ENCODE results near the gene ANKRD40.
A peak's percentile ranks its signal among the peaks of the same experiment; 100 is the strongest.

Gene ANKRD40

DNA sequence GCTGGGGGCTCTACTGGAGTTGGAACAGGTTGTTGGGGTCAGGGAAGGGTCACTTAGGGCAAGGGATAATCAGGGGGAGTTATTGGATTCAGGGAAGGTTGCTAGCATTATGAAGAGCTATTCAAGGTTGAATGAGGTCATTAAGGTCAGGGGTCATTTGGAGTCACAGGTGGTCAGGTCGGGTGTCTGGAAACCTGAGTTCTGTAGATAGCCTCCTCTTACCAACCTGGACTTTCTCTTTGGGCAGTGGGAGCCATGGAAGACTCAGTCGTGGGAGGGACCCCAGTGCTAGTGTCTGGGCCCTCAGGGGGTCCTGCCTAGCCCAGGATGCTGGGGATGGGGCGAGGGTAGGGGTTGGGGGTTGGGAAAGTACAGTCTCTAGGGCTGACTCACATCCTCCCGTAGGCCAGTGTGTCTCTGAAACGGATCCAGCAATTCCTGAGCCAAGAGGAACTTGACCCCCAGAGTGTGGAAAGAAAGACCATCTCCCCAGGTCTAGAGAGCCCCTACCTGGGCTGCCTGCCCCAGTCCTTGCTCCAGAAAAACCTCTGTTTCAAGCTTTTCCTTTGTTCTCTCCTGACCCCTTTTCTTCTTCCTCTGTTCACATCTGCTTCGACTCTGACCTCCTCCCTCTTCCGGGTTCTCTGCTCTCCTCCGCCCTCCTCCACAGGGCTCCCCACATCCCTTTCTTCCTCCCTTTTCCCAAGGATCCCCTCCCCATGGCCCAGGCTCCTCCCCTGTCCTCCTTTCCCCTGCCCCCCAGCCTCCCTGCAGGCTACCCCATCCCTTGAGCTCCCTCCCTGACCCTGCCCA is 39.5 kb downstream of the ANKRD40 start:
- DNase-seq, result no peak

DNA sequence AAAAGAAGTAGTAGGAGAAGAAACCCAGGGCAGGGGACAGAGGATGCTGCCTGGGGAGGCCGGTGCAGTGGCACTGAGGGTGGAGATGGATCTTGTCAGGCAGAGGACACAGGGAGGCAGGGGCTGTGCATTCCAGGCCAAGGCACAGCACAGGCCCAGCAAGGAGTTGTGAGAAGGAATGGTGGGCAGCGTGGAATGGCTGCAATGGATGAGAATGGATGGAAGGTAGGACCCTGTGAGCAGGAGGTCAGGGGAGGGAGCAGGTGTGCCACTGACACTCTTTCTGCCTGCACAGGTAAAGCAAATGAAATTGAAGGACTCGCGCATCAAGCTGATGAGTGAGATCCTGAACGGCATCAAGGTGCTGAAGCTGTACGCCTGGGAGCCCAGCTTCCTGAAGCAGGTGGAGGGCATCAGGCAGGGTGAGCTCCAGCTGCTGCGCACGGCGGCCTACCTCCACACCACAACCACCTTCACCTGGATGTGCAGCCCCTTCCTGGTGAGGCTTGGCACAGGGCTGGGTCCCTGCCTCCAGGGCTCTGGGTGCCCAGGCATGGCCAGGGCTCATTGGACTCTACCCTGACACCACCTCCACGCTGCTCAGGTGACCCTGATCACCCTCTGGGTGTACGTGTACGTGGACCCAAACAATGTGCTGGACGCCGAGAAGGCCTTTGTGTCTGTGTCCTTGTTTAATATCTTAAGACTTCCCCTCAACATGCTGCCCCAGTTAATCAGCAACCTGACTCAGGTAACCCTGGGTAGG is 40.3 kb downstream of the ANKRD40 start:
- no peak for DNase-seq

DNA sequence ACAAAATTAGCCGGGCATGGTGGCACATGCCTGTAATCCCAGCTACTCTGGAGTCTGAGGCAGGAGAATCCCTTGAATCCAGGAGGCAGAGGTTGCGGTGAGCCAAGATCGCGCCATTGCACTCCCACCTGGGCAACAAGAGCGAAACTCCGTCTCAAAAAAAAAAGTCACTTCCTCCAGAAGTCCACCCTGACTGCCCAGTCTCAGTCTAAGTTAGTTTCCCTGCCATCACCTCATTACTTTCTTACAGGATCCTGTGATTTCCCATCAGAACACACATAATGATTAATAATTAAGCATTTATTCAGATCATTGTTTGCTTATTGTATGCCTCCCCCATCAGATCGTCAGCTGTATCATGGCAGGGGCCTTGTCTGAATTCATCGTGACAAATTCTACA is 41.4 kb downstream of the ANKRD40 start:
- no peak for DNase-seq

DNA sequence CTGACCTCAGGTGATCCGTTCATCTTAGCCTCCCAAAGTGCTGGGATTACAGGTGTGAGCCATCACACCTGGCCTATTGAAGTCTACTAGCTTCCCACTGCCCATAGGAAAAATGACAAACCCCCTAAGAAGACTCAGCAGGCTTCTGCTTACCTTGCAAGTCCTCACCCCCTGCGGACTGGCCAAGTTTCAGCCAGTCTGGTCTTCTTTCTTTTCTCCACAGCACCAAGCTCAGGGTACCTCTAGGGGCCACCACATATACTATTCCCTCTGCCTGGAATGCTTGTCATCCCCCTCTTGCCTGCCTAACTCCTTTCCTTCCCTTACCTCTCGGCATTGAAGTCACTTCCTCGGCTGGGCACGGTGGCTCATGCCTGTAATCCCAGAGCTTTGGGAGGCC is 41.9 kb downstream of the ANKRD40 start:
- DNase-seq, result no peak

DNA sequence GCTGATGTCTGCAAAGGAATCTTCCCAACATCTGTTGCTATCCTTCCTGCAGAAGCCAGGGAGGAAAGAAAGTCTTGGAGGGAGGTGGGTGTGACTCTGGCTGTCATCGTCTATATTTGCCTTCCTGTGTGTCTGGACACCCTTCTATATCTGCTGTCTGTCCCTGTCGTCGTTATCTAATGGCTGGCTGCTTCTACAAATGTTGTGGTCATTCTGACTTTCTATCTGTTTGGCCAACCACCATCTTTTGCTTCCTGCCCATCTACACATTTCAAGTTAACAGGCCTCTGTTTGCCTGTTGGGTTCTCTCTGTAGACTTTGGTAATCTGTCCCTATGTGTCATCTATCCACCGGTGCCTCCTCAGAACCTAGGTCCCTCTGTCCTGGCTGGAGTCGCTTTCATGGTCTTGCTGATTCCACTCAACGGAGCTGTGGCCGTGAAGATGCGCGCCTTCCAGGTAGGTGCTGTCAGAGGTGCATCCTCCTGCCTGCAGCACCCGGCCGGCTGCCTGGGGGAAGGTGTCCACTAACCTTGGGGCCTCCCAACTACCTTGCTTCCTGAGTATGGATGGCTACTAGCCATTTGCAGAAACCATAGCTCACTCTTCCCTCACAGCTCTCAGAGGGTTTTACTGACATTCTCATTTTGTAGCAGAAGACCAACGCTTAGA is 42.8 kb downstream of the ANKRD40 start:
- no peak for DNase-seq

DNA sequence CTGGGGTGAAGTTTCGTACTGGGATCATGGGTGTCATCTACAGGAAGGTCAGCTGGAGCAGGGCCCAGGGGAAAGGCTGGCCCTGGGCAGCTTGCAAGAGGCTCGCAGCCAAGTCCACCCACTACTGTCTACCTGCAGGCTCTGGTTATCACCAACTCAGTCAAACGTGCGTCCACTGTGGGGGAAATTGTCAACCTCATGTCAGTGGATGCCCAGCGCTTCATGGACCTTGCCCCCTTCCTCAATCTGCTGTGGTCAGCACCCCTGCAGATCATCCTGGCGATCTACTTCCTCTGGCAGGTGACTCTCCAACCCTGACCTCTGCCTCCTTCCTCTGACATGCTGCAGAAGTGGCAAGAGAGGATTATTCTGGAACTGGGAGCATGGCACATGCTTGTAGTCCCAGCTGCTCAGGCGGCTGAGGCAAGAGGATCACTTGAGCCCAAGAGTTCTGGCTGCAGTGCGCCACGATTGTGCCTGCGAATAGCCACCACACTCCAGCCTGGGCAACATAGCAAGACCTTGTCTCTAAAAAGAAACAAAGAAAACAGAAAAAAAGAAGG is 43.8 kb downstream of the ANKRD40 start:
- DNase-seq, result no peak

DNA sequence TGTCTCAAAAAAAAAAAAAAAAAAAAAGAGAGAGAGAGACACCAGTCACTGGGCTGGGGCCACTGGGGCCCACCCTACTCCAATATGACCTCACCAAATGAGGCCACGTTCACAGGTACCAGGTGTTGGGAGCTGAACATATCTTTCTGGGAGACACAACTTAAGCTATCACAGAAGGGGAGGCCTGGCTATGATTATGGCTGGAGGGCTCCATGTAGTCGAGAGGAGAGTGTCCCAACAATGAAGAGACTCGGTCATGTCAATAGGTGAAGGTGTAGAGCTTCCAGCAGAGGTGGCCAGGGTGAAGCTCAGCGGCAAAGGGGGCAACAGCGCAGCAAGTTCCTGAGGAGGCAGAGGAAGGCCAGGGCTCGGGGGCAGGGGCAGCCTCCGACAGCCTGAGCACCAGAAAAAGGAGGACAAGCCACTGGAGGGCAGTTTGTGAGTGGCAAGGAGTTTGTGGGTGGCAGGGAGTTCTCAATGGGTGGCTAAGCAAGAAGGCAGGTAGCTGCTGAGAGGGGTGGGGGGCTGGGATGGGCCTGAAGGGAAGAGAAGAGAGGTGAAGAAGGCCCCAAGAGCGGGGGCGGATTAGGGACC is 45.0 kb downstream of the ANKRD40 start:
- DNase-seq, result no peak

DNA sequence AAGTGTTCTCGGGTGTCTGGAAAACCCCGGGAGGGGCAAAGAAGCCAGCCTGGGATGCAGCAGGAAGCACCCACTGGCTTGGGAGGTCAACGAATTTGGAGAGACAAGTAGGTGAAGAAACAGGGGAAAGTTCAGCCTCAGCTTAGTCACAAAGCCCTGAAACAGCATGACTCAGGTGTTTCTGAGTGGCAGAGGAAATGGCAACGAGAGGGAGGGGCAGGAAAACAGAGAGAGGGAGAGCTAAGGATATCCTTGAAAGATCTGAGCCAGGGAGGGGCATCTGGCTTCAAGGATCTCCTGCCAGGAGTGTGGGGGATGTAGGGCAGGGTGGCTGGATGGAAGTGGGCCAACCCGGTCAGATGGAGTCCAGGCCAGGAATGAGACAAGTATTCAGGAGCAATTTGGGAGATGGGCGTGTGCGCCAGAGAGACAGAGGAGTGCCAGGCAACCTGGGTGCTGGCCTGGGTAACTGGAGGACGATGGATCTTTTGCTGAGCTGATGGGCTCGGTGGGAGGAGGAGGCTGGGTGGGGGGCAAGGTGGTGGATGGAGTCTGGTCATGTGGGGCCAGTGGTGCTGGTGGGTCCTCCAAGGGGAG is 45.8 kb downstream of the ANKRD40 start:
- no peak for DNase-seq

DNA sequence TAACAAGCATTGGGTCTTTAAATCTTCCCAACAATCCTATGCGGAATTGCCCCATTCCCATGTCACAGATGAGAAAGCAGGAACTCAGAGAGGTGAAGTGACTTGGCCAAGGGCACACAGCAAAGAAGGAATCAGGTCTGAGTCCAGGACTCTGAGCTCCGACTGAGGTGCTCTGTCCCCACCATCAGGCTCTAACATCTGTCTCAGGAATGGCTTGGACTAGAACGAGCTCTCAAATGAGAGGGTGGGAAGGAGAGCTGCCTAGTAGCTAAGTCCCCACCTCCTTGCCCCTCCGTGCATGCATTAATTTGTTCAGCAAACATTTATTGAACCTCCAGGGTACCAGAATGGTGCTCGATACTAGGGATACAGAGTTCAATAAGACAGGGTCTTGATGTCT is 46.4 kb downstream of the ANKRD40 start:
- no peak for DNase-seq

DNA sequence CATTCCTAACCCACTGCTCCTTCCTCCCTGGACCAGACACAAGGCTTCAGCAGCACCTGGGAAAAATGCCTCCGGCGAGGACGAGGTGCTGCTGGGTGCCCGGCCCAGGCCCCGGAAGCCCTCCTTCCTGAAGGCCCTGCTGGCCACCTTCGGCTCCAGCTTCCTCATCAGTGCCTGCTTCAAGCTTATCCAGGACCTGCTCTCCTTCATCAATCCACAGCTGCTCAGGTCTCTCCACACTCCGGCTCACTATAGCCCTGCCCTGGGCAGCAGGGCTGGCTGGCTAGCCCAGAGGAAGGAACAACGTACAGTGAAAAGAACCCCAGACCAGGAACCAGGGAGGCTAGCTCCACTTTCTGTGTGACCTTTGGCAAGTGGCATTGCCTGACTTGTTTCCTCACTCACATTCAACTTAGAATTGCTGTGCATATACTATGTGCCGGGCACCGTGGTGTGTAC is 46.8 kb downstream of the ANKRD40 start:
- no peak for DNase-seq

DNA sequence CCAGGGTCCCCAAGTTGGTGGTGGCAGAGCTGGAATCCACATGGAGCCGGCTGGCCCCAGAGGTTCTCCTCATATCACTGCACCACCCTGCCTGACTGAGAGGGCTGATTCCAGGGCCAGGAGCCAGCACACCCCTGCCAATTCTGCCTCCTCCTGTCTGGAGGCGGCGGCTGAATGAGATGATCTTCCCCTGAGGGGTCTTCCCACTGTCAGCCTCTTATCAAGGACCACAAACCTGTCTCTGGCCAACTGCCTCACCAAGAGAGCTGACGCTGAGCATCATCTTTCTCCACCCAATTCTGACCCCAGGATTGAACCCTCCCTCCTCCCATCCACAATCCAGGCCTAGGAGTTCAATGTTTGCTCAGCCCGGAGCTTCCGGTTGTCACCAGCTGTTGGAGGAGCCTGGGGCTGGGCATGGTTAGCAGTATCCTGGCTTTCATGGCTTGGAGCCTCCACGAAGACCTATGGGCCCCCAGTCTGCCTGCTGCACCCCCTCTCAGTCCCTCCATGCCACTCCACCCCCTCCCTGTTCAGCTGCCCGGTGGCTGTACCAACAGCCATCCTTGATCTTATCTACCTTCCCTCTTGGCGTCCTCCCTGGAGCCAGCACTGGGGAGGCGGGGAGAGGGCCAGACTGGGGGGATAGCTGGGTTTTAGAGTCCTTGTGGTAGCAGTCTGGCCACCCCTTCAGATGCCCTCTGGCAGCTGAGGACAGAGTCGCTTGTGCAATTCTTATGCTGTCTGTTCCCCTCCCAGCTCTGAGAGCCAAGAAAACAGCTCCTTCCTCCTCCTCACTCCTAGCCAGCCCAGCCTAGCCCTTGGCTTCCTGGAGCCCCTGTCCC is 47.5 kb downstream of the ANKRD40 start:
- DNase-seq, result peak; percentile 18

DNA sequence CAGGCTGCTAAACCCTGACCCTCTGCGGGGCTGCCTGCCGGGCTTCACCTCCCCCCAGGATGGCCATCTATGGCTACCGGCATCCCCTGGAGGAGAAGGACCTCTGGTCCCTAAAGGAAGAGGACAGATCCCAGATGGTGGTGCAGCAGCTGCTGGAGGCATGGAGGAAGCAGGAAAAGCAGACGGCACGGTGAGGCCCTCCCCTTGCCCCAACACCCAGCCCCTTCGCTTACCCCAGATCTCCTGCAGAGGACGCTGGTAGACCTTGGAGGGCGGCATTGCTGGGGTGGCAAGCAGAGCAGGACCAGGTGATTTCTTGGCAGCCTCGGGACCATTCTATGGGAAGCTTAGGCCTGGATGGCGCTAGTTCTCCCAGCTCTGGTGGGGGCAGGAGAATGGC is 48.5 kb downstream of the ANKRD40 start:
- DNase-seq, result no peak

DNA sequence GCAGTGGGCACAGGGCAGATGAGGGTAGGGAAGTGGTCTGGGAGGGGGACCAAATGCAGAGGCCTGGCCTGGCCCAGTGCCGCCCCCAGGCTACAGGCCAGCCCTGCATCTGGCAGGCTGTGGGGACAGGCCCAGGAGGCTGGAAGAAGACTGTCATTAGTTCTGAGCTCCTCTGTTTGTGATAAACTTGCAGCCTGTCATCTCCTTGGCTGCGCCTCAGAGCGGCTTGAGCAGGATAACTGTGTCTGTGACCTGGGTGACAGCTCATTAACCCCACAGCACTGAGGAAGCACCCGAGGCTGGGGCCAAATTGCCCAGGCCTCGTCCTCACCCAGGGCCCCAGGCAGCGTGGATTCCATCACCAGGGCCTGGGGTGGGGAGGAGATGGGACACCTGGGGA is 49.1 kb downstream of the ANKRD40 start:
- no peak for DNase-seq

DNA sequence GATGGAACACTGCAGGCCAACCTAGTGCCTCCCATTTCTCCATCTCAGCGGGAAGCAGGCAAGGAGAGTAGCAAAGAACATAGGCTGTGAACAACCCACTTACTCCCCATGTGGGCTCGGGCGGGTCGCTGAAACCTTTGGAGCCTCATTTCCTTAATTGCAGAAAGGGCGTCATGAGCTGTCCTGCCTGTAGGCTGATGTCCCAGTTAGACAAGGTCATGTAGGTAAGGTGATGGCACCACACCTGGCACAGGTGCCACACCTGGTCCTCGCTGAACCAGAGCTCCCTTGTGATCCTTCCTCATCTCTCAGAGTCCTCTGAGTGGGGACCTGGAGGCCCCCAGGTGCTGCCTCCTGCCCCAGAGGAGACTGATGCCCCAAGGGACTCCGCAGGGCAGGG is 50.1 kb downstream of the ANKRD40 start:
- no peak for DNase-seq

DNA sequence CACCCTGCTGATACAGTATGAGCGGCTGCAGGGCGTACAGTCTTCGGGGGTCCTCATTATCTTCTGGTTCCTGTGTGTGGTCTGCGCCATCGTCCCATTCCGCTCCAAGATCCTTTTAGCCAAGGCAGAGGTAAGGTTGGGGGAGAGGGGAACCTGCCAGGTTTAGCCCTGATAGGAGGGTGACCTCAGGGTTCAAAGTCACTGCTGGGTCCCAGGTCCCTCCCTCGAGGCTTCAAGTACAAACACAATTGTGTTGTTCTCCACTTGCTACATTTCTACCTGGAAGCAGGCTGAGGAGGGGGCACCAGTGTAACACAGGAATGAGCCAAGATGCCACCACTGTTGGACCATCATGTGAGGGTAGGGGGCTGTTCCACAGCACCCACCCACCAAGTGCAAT is 50.7 kb downstream of the ANKRD40 start:
- no peak for DNase-seq

DNA sequence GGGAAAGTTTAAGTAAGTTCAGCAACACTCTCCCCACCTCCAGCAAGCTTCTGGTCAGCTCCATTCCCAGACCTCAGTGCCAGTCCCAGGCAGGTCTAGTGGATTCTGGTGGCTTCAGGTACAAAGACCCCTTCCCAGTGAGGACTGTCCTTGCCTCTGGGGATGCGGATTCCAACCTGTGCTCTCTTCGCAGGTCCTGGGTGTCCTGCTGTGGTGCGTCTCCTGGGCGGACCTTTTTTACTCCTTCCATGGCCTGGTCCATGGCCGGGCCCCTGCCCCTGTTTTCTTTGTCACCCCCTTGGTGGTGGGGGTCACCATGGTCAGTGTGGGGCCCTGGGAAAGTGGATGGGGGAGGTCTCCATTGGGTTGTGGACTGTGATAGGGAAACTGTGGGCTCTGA is 51.2 kb downstream of the ANKRD40 start:
- DNase-seq, result no peak

DNA sequence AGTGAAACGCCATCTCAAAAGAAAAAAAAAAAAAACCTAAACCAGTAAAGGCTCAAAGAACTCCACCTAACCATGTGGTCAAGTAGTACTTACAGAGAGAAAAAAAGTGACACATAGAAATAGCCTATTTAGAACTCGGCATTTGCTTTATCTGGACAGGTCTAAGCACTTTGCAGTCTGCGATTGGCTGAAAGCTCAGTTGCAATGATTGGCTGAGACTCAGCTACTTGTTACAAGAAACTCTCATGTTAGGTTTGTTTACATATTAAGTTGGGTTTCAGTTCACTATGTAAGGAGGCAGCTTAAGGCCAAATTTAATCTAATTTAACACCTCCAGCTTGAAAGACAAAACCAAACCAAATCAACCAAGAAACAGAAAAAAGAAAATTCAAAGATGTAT is 54.0 kb downstream of the ANKRD40 start:
- DNase-seq, result no peak

DNA sequence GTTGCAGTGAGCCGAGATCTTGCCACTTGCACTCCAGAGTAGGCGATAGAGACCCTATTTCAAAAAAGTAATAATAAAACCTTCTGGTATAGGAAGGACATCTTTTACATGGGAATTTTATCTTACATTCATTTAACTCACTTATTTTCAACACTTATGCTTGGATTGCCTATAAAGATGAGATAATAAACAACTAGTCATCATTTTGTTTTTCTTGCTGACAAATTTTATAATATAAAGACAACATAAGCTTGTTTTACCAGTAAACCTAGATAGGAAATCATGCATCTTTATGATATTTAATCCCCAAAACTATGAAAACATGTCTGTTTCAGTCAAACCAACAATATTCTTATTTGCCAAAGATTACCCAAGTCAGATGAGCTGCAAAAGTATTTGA is 56.1 kb downstream of the ANKRD40 start:
- no peak for DNase-seq

DNA sequence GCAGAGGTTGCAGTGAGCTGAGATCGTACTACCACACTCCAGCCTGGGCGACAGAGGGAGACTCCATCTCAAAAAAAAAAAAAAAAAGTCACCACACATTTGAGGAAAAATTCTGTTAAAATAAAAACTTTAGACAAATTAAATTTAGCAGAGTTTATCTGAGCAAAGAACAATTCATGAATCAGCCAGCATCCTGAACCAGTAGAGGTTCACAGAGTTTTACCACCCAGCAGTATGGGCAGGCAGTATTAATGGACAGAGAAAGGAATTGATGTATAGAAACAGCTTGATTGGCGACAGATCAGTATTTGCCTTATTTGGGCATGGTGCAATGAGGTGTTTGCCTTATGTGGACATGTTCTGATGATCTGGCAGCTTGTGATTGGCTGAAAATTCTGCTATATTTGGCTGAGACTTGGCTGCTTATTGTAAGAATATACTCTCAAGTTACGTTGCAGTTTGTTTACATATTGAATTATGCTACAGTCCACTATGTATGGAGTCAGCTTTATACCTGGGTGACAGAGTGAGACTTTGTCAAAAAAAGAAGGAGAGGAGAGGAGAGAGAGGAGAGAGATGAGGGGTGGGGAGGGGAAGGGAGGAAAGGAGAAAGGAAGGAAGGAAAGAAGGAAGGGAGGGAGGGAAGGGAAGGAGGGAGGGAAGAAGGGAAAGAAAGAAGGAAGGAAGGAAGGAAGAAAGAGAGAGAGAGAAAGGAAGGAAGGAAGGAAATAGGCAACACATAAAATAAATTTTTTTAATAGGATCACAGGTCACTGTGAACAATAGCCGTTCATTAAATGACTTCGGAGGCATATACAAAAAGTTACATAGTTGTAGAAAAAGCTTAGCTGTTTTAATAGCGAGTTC is 58.4 kb downstream of the ANKRD40 start:
- no peak for DNase-seq

DNA sequence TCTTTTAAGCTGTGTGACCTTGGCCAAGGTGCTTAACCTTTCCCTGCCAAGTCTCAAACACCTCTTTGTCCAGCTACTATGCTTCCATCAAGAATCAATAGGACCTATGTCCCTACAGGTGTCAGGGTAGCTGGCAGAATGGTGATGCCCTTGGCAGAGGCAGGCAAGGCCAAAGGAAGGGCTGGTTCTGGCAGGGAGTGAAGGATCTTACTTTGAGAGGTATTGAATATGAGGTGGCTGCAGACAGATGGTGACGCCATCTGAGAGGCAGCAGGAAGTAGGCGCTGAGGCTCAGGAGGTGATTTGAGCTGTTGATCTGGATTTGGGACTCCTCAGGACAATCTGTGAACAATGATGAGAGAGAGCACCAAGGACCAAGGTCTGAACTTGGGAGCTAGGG is 60.5 kb downstream of the ANKRD40 start:
- DNase-seq, result no peak
